ENCODE data around the gene UQCR11.

- TF ChIP-seq CTCF (IDR thresholded peaks at IDR 0.05) (no peak), POLR2AphosphoS5 (IDR thresholded peaks at IDR 0.05) (no peak)
Observed at GRCh38 chr19:1612114-1613086, 7.1 kb upstream of the UQCR11 start.

Data from esophagus muscularis mucosa (tissue), 3 donors.